Measurements from ENCODE around the gene SNRNP70.

DNA sequence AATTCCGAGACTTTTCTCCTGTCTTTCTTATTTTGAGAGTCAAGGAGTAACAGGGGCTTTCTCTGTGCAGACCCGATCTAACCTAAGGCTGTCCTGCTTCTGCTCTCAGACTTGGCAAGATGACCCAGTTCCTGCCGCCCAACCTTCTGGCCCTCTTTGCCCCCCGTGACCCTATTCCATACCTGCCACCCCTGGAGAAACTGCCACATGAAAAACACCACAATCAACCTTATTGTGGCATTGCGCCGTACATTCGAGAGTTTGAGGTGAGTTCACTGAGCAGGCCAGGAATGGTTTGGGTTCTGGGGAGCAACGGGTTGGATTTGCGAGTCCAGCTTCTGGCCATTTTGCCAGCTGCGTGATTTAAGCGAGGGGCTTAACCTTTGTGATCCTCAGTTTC, 1.0 kb downstream of the SNRNP70 start:
- TF ChIP-seq, protein P1, sequence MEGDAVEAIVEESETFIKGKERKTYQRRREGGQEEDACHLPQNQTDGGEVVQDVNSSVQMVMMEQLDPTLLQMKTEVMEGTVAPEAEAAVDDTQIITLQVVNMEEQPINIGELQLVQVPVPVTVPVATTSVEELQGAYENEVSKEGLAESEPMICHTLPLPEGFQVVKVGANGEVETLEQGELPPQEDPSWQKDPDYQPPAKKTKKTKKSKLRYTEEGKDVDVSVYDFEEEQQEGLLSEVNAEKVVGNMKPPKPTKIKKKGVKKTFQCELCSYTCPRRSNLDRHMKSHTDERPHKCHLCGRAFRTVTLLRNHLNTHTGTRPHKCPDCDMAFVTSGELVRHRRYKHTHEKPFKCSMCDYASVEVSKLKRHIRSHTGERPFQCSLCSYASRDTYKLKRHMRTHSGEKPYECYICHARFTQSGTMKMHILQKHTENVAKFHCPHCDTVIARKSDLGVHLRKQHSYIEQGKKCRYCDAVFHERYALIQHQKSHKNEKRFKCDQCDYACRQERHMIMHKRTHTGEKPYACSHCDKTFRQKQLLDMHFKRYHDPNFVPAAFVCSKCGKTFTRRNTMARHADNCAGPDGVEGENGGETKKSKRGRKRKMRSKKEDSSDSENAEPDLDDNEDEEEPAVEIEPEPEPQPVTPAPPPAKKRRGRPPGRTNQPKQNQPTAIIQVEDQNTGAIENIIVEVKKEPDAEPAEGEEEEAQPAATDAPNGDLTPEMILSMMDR (conservative IDR thresholded peaks at IDR 0.05 in 1 of 2, IDR thresholded peaks at IDR 0.05 in 1 of 2; ENCODE audit: low read depth in 1 of 2, low read length in 2 of 2) = no peak
- no peak for TF ChIP-seq EZH2 (IDR thresholded peaks at IDR 0.05; ENCODE audit: low read length, missing control alignments)
